Stimulated activated effector memory CD8-positive, alpha-beta T cell treated with anti-CD3 and anti-CD28 coated beads, Interleukin-12 subunit alpha, Interleukin-12 subunit beta, amount 100 ng/mL, for 72 hours (primary cell): Measurements from ENCODE around the gene TRIM17.

Experiments used
- ATAC-seq: fragments of 150-1000 bp; cut with Tn5 transposase; 2 replicates; pipeline ENCODE4 v1.10.0; 2021
- DNase-seq, 2 donors: peaks; one replicate each; pipeline ENCODE4 v3.0.0; 2021 to 2022; ENCODE audit warnings: low spot score in 2 of 2
- H3K27ac Mint-ChIP-seq: one replicate; pipeline ENCODE4 v1.8.0; 2022; ENCODE audit warnings: mild to moderate bottlenecking, mixed read lengths
- H3K36me3 Mint-ChIP-seq: one replicate; pipeline ENCODE4 v1.8.0; 2022; ENCODE audit warnings: mild to moderate bottlenecking, mixed read lengths
- H3K4me1 Mint-ChIP-seq: one replicate; pipeline ENCODE4 v1.8.0; 2022; ENCODE audit warnings: mixed read lengths
- H3K4me3 Mint-ChIP-seq: one replicate; pipeline ENCODE4 v1.8.0; 2022; ENCODE audit warnings: mild to moderate bottlenecking, mixed read lengths
- H3K9me3 Mint-ChIP-seq: one replicate; pipeline ENCODE4 v1.8.0; 2022; ENCODE audit warnings: mixed read lengths

The TRIM17 gene

DNA sequence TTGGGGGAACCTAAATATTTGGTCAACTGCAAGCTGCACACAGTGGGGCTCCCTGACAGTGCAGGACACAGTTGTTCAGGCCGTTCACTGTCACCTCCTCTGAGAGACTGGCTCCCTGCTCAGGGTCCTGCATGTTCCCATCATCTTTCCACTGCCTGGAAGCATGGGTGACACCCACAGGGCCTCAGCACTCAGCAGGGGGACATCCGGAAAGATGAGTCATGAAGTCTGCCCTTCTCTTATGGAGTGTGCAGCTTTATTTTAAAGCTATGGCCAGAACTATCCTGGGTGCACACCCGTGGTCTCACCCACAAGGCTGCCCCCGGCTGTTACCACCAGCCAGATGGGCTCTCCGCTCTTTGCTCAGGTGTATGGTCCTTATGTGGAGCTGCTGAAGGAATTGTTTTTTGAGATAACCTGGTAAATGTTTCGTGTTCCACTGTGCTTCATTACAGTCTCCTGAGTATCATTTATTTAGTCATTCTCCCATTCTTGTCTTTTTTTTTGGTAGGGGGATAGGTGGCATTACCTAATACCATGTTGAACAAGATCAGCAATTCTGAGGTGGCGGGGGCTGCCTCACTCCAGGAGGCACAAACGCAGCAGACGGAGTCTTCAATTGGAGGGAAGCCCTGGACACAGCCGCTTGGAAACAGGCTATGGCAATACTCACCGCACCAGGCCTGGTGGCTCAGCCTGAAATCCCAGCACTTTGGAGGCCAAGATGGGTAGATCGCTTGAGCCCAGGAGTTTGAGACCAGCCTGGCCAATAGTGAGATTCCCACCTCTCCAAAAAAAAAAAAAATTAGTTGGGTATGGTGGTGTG, 24.3 kb downstream of the TRIM17 start:
- H3K36me3 Mint-ChIP-seq = peaks cover 48% of the 10 kb centered on the region
- H3K27ac Mint-ChIP-seq = no peak overlapping the region
- no peak overlapping the region for H3K4me3 Mint-ChIP-seq
- H3K4me1 Mint-ChIP-seq = no peaks in the 10 kb centered on the region
- ATAC-seq (peak; percentile 3), DNase-seq (no peak)
- H3K9me3 Mint-ChIP-seq = no peaks in the 10 kb centered on the region

DNA sequence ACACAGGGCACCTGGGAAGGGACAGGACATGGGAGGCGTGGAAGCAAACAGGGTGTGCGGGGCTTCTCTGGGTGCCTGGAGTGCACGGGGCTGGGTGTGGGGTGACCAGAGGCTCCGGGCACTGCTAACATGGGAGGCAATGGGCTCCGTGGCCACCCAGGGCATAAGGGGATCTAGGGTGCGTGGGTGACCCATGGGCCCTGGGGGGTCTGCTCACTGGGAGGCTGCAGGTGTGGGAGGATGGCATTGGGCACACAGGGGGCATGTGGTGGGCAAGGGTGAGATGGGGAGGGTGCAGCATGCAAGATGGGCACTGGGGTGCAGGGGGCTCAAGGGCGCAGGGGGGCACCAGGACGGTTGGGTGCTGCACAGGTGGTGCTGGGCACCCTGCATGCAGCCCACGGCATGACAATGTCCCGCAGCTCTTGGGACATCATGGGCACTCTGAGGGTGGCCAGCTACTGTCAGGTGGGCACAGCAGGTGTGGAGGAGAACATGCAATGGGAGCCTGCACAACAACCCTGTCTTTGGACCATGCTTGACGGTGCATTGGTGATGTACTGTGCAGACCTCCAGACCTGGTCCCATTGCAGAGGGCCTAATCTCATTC, 25.1 kb downstream of the TRIM17 start:
- H3K9me3 Mint-ChIP-seq = no peaks in the 10 kb centered on the region
- peaks cover 44% of the 10 kb centered on the region for H3K36me3 Mint-ChIP-seq
- no peaks in the 10 kb centered on the region for H3K4me1 Mint-ChIP-seq
- DNase-seq (no peak), ATAC-seq (peak; percentile 19)
- H3K4me3 Mint-ChIP-seq = no peak overlapping the region
- H3K27ac Mint-ChIP-seq = peak overlapping the region; percentile 56

DNA sequence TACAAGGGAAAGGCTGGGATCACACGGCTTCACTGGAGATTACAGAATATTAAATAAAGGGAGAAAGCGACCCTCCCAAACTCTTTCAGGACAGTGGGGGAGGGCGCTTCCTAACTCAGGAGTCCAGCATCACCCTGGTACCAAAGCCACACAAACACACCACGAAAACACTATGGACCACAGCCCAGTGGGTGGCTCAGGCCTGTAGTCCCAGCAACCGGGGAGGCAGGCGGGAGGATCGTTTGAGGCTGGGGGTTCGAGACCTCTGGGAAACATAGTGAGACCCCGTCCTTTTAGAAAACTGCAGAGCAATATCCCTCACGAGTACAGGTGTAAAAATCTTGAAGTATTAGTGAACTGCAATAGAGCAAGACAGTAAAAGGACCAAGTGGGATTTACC, 26.0 kb downstream of the TRIM17 start:
- peak overlapping the region; percentile 56 for H3K27ac Mint-ChIP-seq
- no peaks in the 10 kb centered on the region for H3K9me3 Mint-ChIP-seq

DNA sequence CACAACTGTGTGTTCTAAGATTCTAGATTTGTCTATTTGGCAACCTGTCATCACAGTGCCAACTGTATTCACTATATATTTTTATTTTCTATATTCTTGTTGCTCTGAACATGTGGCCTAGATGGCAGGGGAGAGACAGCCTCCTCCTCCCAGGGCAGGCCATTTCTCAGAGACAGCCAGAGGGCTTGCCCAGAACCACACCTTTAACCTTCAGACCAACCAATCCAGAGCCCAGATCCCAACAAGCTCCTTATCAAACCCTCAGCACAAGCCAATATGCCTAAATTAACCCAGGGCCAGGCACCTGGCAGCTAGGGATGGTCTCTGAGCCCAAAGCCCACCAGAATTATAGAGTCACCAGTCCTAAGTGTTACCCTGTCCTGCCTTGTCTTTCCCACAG, 29.3 kb downstream of the TRIM17 start:
- ATAC-seq = no peak
- Mint-ChIP-seq H3K36me3 (peaks cover 9% of the 10 kb centered on the region), H3K9me3 (no peaks in the 10 kb centered on the region), H3K4me1 (no peaks in the 10 kb centered on the region), H3K4me3 (no peak overlapping the region), H3K27ac (peak overlapping the region; percentile 58)
- DNase-seq = no peak

More for the DNA sequence above, 26.0 kb downstream of the TRIM17 start:
- Mint-ChIP-seq H3K4me1 (no peaks in the 10 kb centered on the region), H3K4me3 (no peak overlapping the region), H3K36me3 (peaks cover 35% of the 10 kb centered on the region)
- ATAC-seq (no peak), DNase-seq (no peak)

DNA sequence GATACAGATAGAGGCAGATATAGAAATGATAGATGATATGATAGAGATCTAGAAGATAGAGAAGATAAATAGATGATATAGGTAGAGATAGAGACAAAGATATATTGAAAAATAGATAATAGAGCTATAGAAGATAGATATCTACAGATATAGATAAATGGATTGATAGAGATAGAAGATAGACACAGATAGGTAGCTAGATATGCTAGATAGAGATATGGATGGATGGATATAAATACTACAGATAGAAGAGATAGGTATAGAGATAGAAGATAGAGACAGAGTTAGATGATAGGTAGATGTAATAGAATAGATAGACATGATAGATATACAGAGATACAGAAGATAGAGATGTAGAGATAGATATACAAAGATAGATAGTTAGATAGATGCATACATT, 31.4 kb downstream of the TRIM17 start:
- no peak for DNase-seq
- H3K4me1 Mint-ChIP-seq = no peaks in the 10 kb centered on the region
- no peak overlapping the region for H3K4me3 Mint-ChIP-seq
- H3K36me3 Mint-ChIP-seq = no peaks in the 10 kb centered on the region
- ATAC-seq = no peak
- no peak overlapping the region for H3K27ac Mint-ChIP-seq
- no peaks in the 10 kb centered on the region for H3K9me3 Mint-ChIP-seq

DNA sequence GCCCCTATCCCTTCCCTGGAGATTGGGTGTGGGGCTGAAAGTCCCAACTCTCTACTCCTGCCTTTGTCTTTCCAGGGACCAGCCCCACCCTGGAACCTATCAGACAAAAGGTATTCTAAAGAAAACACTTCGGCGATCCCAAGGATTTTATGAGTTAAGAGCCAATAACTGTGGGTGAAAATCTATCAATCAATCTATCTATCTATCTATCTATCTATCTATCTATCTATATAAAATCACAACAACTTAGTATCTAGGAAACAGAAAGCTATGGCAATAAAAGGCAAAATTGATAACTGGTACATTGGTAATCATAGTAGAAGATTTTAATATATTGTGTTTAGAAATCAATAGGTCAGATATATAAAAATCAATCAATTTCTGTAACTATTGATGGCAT, 32.9 kb downstream of the TRIM17 start:
- peaks cover 6% of the 10 kb centered on the region for H3K4me1 Mint-ChIP-seq
- no peak overlapping the region for H3K4me3 Mint-ChIP-seq
- ATAC-seq (no peak), DNase-seq (no peak)
- H3K36me3 Mint-ChIP-seq = no peaks in the 10 kb centered on the region
- no peaks in the 10 kb centered on the region for H3K9me3 Mint-ChIP-seq
- H3K27ac Mint-ChIP-seq = no peak overlapping the region

DNA sequence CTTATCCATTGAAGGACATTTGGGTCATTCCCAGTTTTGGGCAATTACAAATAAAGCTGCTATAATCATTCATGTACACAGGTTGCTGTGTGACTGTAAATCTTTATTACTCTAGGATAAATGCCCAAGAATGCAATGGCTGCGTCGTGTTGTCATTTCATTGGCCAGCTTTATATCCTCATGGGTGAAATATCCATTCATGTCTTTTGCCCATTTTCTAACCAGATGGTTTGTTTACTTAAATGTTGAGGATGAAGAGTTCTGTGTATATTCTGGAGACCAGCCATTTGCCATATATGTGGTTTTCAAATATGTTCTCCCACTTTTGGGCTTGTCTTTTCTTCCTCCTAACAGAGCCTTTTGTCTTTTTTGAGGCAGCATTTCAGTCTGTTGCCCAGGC, 35.3 kb downstream of the TRIM17 start:
- peaks cover 7% of the 10 kb centered on the region for H3K4me1 Mint-ChIP-seq
- H3K36me3 Mint-ChIP-seq = no peaks in the 10 kb centered on the region
- no peak overlapping the region for H3K27ac Mint-ChIP-seq
- DNase-seq (no peak), ATAC-seq (no peak)
- H3K4me3 Mint-ChIP-seq = no peak overlapping the region
- H3K9me3 Mint-ChIP-seq = no peaks in the 10 kb centered on the region

DNA sequence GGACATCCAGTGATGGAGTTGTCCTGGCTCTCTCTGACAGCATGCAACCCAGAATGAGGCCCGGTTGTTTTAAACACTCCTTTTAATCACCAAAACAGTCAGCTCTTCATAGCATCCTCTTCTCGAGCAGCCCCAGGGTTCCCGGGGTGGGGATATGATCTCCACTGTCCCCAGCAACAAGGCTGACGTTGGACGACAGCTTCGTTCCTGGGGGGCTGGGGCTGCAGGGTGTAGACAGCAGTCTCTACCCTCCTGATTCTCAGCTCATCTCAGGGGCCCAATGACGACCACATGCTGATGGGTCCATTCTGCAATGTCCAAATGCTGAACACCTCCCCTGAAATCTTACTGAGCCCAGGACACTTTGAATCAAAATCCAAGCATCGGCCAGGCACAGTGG, 37.0 kb downstream of the TRIM17 start:
- Mint-ChIP-seq H3K4me3 (peak overlapping the region; percentile 80), H3K4me1 (peaks cover 11% of the 10 kb centered on the region), H3K27ac (no peak overlapping the region), H3K36me3 (no peaks in the 10 kb centered on the region), H3K9me3 (no peaks in the 10 kb centered on the region)
- DNase-seq = no peak
- no peak for ATAC-seq

DNA sequence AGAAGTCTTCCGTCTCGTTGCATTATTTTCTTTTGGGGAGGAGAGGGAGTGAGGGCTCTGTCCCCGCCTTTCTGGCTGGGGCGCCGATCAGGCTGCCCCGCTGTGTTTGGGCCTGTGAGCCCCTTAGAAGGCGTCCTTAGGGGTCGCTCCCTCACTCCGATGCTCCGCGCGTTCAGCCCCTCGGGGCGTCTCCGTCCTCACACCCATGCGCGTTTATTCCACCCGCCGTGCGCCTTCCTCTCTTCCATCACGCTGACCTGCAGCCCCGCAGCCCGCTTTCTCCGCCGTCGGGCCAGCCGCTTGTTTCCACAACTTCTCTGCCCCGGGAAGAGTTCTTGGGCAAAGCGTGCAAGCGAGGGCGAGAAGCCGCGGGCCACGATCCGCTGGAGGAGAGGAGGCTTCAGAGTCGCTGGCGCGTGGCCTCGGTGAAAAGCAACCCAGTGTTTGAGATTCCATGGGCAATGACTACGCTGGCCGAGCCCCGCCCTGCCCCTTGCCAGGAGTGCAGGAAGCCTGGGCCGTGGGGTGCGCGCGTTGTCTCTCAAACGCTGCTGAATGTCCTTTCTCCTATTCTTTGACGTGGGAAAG, 37.7 kb downstream of the TRIM17 start:
- peak overlapping the region; percentile 80 for H3K4me3 Mint-ChIP-seq

DNA sequence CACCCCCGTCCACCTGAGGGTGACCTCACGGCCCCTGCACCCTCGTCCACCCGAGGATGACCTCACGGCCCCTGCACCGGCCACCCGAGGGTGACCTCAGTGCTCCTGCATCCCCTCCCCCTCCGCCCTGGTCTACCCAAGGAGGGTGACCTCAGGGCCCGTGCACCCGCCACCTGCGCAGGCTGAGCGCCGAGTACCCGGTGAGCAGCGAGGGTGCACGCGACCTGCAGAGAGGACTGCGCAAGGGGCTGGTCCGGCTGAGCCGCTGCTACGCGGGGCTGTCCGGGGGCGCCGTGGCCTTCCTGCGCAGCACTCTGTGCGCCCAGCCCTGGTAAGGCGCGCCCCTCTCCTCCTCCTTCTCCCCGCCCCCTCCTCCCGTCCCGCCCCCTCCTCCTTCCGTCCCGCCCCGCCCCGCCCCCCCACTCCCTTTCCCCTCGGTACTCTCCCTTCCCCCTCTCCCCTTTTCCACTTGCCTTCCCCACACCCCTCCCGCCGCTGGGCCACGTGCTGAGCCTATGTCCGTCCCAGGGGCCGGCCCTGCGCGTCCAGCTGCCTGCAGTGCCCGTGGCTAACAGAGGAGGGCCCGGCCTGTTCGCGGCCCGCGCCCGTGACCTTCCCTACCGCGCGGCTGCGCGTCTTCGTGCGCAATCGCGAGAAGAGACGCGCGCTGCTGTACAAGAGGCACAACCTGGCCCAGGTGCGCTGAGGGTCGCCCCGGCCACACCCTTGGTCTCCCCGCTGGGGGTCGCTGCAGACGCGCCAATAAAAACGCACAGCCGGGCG, 38.4 kb downstream of the TRIM17 start:
- Mint-ChIP-seq H3K4me3 (peak overlapping the region; percentile 80), H3K4me1 (peaks cover 11% of the 10 kb centered on the region), H3K27ac (no peak overlapping the region), H3K36me3 (no peaks in the 10 kb centered on the region), H3K9me3 (no peaks in the 10 kb centered on the region)
- ATAC-seq = peak; percentile 67
- DNase-seq = peak; percentile 36 to 77

More for the DNA sequence above, 37.7 kb downstream of the TRIM17 start:
- peaks cover 11% of the 10 kb centered on the region for H3K4me1 Mint-ChIP-seq
- H3K27ac Mint-ChIP-seq = no peak overlapping the region
- DNase-seq (no peak), ATAC-seq (no peak)
- no peaks in the 10 kb centered on the region for H3K9me3 Mint-ChIP-seq
- no peaks in the 10 kb centered on the region for H3K36me3 Mint-ChIP-seq

DNA sequence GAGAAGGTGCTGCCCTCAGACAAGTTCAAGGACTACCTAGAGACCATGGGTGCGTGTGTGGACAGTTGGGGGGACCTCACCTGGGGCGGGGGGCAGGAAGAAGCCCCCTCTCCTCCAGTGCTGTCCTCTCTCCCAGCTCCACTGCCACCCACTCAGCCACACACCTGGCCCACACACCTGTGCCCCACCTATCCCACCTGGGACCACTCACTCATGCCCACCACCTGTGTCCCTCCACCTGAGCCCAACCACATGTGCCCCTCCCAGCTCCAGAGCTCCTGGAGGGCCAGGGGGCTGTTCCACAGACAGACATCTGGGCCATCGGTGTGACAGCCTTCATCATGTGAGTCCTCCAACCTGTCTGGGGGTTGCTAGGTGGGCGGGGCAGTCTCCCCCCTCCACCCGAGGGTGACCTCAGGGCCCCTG, 39.0 kb downstream of the TRIM17 start:
- DNase-seq (no peak), ATAC-seq (no peak)
- H3K4me1 Mint-ChIP-seq = peaks cover 11% of the 10 kb centered on the region
- H3K27ac Mint-ChIP-seq = no peak overlapping the region
- H3K36me3 Mint-ChIP-seq = no peaks in the 10 kb centered on the region
- peak overlapping the region; percentile 80 for H3K4me3 Mint-ChIP-seq
- H3K9me3 Mint-ChIP-seq = no peaks in the 10 kb centered on the region

DNA sequence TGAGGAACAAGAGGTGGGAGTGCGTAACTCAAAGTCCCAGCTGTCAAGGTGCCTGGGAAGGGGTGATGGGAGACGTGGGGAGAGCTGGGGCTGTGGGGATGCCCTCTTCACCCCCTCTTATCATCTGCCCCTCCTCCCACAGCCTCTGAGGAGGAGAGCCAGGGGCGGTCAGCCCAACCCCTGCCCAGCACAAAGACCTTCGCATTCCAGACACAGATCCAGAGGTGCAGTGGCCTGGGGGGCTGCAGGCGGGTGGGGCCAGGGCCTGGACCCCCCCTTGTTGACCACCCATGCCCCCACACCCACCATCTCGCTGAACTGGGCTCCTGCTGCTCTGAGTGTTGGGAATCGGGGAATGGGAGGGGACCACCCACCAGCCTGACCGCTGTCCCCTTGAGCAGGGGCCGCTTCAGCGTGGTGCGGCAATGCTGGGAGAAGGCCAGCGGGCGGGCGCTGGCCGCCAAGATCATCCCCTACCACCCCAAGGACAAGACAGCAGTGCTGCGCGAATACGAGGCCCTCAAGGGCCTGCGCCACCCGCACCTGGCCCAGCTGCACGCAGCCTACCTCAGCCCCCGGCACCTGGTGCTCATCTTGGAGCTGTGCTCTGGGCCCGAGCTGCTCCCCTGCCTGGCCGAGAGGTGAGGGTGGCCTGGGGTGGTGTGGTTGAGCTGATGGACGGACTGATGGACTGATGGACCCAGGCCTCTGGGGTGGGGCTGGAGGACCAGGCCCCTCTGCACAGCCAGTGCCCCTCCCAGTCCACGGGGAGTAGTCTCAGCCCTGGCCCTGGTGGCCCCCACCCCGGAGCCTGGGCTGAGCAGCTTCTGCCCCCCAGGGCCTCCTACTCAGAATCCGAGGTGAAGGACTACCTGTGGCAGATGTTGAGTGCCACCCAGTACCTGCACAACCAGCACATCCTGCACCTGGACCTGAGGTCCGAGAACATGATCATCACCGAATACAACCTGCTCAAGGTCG, 39.7 kb downstream of the TRIM17 start:
- peaks cover 11% of the 10 kb centered on the region for H3K4me1 Mint-ChIP-seq
- no peak for ATAC-seq
- peak overlapping the region; percentile 80 for H3K4me3 Mint-ChIP-seq
- DNase-seq = no peak
- no peaks in the 10 kb centered on the region for H3K9me3 Mint-ChIP-seq
- H3K36me3 Mint-ChIP-seq = no peaks in the 10 kb centered on the region
- H3K27ac Mint-ChIP-seq = no peak overlapping the region

DNA sequence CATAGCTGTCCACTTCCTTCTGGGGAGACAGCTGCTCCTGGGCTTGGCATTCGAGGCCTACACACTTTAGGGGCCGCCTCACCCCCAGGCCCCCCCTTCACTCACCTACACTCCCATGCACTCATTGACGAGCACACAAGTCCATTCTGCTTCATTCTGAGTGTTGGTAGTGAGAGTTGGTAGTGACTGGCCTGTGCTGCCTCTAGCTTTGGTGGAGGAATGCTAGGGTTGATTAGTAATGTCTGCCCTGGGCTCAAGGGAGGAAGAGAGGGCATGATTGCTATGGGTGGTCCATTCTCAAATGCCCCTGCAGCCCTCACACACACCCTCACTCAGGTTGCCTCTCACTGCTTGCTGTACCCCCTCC, 40.4 kb downstream of the TRIM17 start:
- peaks cover 11% of the 10 kb centered on the region for H3K4me1 Mint-ChIP-seq
- no peaks in the 10 kb centered on the region for H3K9me3 Mint-ChIP-seq
- H3K27ac Mint-ChIP-seq = no peak overlapping the region
- H3K36me3 Mint-ChIP-seq = no peaks in the 10 kb centered on the region
- ATAC-seq (no peak), DNase-seq (no peak)
- no peak overlapping the region for H3K4me3 Mint-ChIP-seq

DNA sequence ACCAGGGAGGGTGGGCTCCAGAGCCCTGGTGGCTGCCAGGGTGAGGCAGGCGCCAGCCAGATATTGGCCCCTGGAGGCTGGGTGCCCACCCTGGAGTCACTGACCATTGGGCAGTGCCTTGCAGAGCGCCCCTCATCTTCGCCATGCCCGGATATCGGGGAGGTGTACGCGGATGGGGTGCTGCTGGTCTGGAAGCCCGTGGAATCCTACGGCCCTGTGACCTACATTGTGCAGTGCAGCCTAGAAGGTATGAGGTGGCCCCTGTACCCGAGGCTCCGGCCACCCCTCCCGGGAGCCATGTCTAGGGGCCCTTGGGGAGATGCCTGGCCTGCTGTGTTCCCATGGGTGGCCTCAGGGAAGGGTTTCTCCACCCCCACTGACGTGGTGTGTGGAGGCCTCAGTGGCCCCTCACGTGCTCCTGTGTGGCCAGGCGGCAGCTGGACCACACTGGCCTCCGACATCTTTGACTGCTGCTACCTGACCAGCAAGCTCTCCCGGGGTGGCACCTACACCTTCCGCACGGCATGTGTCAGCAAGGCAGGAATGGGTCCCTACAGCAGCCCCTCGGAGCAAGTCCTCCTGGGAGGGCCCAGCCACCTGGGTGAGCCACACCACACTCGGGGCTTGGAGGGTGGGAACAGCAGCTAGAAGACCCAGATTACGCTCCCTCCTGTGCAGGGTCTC, 40.9 kb downstream of the TRIM17 start:
- H3K27ac Mint-ChIP-seq = no peak overlapping the region
- no peak for DNase-seq
- peaks cover 11% of the 10 kb centered on the region for H3K4me1 Mint-ChIP-seq
- no peaks in the 10 kb centered on the region for H3K36me3 Mint-ChIP-seq
- no peaks in the 10 kb centered on the region for H3K9me3 Mint-ChIP-seq
- no peak overlapping the region for H3K4me3 Mint-ChIP-seq
- no peak for ATAC-seq
